ENCODE results near the gene LLCFC1. TPM values are rescaled to one million over a fixed set of nuclear protein-coding genes. Genes with fewer than 3 reads are reported as not detected.

The LLCFC1 gene
- total RNA-seq, 1 experiment from 2014 or later = not detected

Other genes starting within 250 kb of the LLCFC1 start
- gene PRSS1, start 190.0 kb upstream of the LLCFC1 start, total RNA-seq (2014; rRNA removed; shearing (Covaris generic)) = not detected in 2 replicates
- not detected in 2 replicates for gene PRSS2, start 168.5 kb upstream of the LLCFC1 start, total RNA-seq (2014; rRNA removed; shearing (Covaris generic))
- gene EPHB6, start 84.4 kb upstream of the LLCFC1 start, total RNA-seq (2014; rRNA removed; shearing (Covaris generic)) = 0.02 TPM in 1 of 2 replicates, not detected in the other
- gene TRPV6, start 53.7 kb upstream of the LLCFC1 start, total RNA-seq (2014; rRNA removed; shearing (Covaris generic)) = not detected in 2 replicates
- not detected in 2 replicates for gene TRPV5, start 5.7 kb upstream of the LLCFC1 start, total RNA-seq (2014; rRNA removed; shearing (Covaris generic))
- gene KEL, start 22.9 kb downstream of the LLCFC1 start, total RNA-seq (2014; rRNA removed; shearing (Covaris generic)) = 3.9 TPM in 1 of 2 replicates, not detected in the other
- gene OR9A2, start 87.6 kb downstream of the LLCFC1 start, total RNA-seq (2014; rRNA removed; shearing (Covaris generic)) = not detected in 2 replicates
- gene OR6V1, start 112.9 kb downstream of the LLCFC1 start, total RNA-seq (2014; rRNA removed; shearing (Covaris generic)) = not detected in 2 replicates
- gene PIP, start 192.6 kb downstream of the LLCFC1 start, total RNA-seq (2014; rRNA removed; shearing (Covaris generic)) = not detected in 2 replicates
- gene TAS2R39, start 243.9 kb downstream of the LLCFC1 start, total RNA-seq (2014; rRNA removed; shearing (Covaris generic)) = not detected in 2 replicates